Measurements from ENCODE around the gene CEL. TPM values are rescaled to one million over a fixed set of nuclear protein-coding genes. Genes with fewer than 3 reads are reported as not detected.
"Not testable (repeated sequence)": the region's sequence is repeated elsewhere in the genome, so short reads cannot be mapped to it uniquely, and the experiment has no call there.

The CEL gene
- total RNA-seq, 5 donors from 2014 or later (not counting 1 experiment from before 2014, with no cell fraction given), result 0.28 to 9.0 (median 7.9) TPM

GRCh38 chr9:133070985-133071384 is 9.2 kb downstream of the CEL start:
- POLR2A ChIA-PET; H3K9me3 ChIP-seq; H3K27ac Mint-ChIP-seq; H3K4me3 ChIP-seq (ENCODE audit: control insufficient read depth in 1 of 2, extremely low read depth in 1 of 2, low read length in 1 of 2); H3K4me1 Mint-ChIP-seq; H3K27me3 Mint-ChIP-seq; DNase-seq; CTCF ChIA-PET; H3K36me3 Mint-ChIP-seq; H3K4me3 Mint-ChIP-seq; H3K4me1 ChIP-seq (ENCODE audit: control insufficient read depth in 1 of 2, extremely low read depth in 1 of 2, insufficient read depth in 2 of 2, low read length in 2 of 2); H3K36me3 ChIP-seq (ENCODE audit: control insufficient read depth in 2 of 2, extremely low read depth in 1 of 2, insufficient read depth in 1 of 2, low read length in 1 of 2); H3K27ac ChIP-seq (ENCODE audit: low read length); H3K27me3 ChIP-seq (replicated peaks in 1 of 2; ENCODE audit: control insufficient read depth in 2 of 2, extremely low read depth in 1 of 2, insufficient read depth in 2 of 2, low read length in 1 of 2); ATAC-seq (replicated peaks in 1 of 4); H3K9me3 Mint-ChIP-seq: not testable (repeated sequence)
- WGBS (ENCODE audit: insufficient coverage), result 100% methylated on average over 1 of the region's 31 CpGs

GRCh38 chr9:133071484-133072150 is 9.8 kb downstream of the CEL start:
- Histone ChIP-seq H3K36me3 (ENCODE audit: control insufficient read depth in 2 of 2, extremely low read depth in 1 of 2, insufficient read depth in 1 of 2, low read length in 1 of 2) (peaks cover 0 to 4% of the 10 kb centered on the region in 2 donors), H3K27ac (ENCODE audit: low read length) (no peak overlapping the region), H3K4me3 (ENCODE audit: control insufficient read depth in 1 of 2, extremely low read depth in 1 of 2, low read length in 1 of 2) (no peak overlapping the region), H3K27me3 (replicated peaks in 1 of 2; ENCODE audit: control insufficient read depth in 2 of 2, extremely low read depth in 1 of 2, insufficient read depth in 2 of 2, low read length in 1 of 2) (no peaks in the 10 kb centered on the region), H3K4me1 (ENCODE audit: control insufficient read depth in 1 of 2, extremely low read depth in 1 of 2, insufficient read depth in 2 of 2, low read length in 2 of 2) (no peaks in the 10 kb centered on the region), H3K9me3 (no peaks in the 10 kb centered on the region)
- ChIA-PET CTCF (interaction anchor here in 1 of 2 donors (0.6 kb wide), 1 partner anchor 263 kb away, joined by 3 read pairs; no protein-coding TSS in a partner anchor), POLR2A (no interaction called here)
- Mint-ChIP-seq H3K4me1 (no peaks in the 10 kb centered on the region), H3K27me3 (no peaks in the 10 kb centered on the region), H3K9me3 (no peaks in the 10 kb centered on the region), H3K4me3 (no peak overlapping the region), H3K36me3 (no peaks in the 10 kb centered on the region), H3K27ac (no peak overlapping the region)
- whole genome bisulfite sequencing (ENCODE audit: insufficient coverage), result 85% methylated on average over 17 of the region's 33 CpGs
- DNase-seq, result no peak
- ATAC-seq (replicated peaks in 1 of 4), result no peak

GRCh38 chr9:133072210-133072609 is 10.4 kb downstream of the CEL start:
- CTCF ChIA-PET, result interaction anchor here in 1 of 2 donors (0.6 kb wide), 1 partner anchor 263 kb away, joined by 3 read pairs; no protein-coding TSS in a partner anchor
- H3K27ac Mint-ChIP-seq; H3K9me3 Mint-ChIP-seq; H3K4me3 ChIP-seq (ENCODE audit: control insufficient read depth in 1 of 2, extremely low read depth in 1 of 2, low read length in 1 of 2); H3K4me1 Mint-ChIP-seq; POLR2A ChIA-PET; H3K9me3 ChIP-seq; H3K4me1 ChIP-seq (ENCODE audit: control insufficient read depth in 1 of 2, extremely low read depth in 1 of 2, insufficient read depth in 2 of 2, low read length in 2 of 2); H3K27me3 ChIP-seq (replicated peaks in 1 of 2; ENCODE audit: control insufficient read depth in 2 of 2, extremely low read depth in 1 of 2, insufficient read depth in 2 of 2, low read length in 1 of 2); H3K4me3 Mint-ChIP-seq; H3K36me3 Mint-ChIP-seq; H3K27me3 Mint-ChIP-seq; DNase-seq; H3K36me3 ChIP-seq (ENCODE audit: control insufficient read depth in 2 of 2, extremely low read depth in 1 of 2, insufficient read depth in 1 of 2, low read length in 1 of 2); H3K27ac ChIP-seq (ENCODE audit: low read length); ATAC-seq (replicated peaks in 1 of 4): not testable (repeated sequence)
- WGBS (ENCODE audit: insufficient coverage), result no CpG with 5 or more reads among the region's 5 CpGs

- CTCF ChIA-PET, result no interaction called here
These were observed 11.6 kb downstream of the CEL start for GRCh38 chr9:133073086-133074014.

GRCh38 chr9:133074111-133074651 is 12.4 kb downstream of the CEL start:
- H3K27ac ChIP-seq (ENCODE audit: low read length), result no peak overlapping the region
- ChIA-PET POLR2A (no interaction called here), CTCF (interaction anchor here in 1 of 2 donors (0.8 kb wide), 1 partner anchor 112 kb away, joined by 3 read pairs; no protein-coding TSS in a partner anchor)
- H3K27ac Mint-ChIP-seq, result no peak overlapping the region
- no peaks in the 10 kb centered on the region for H3K36me3 ChIP-seq (ENCODE audit: control insufficient read depth in 2 of 2, extremely low read depth in 1 of 2, insufficient read depth in 1 of 2, low read length in 1 of 2)
- ATAC-seq (replicated peaks in 1 of 4), result no peak
- 73% methylated on average over 7 of the region's 8 CpGs for WGBS (ENCODE audit: insufficient coverage)
- no peaks in the 10 kb centered on the region for H3K27me3 ChIP-seq (replicated peaks in 1 of 2; ENCODE audit: control insufficient read depth in 2 of 2, extremely low read depth in 1 of 2, insufficient read depth in 2 of 2, low read length in 1 of 2)
- H3K4me1 ChIP-seq (ENCODE audit: control insufficient read depth in 1 of 2, extremely low read depth in 1 of 2, insufficient read depth in 2 of 2, low read length in 2 of 2), result no peaks in the 10 kb centered on the region
- H3K36me3 Mint-ChIP-seq, result no peaks in the 10 kb centered on the region
- no peaks in the 10 kb centered on the region for H3K9me3 Mint-ChIP-seq
- H3K27me3 Mint-ChIP-seq, result no peaks in the 10 kb centered on the region
- H3K4me3 Mint-ChIP-seq, result no peak overlapping the region
- no peak overlapping the region for H3K4me3 ChIP-seq (ENCODE audit: control insufficient read depth in 1 of 2, extremely low read depth in 1 of 2, low read length in 1 of 2)
- no peaks in the 10 kb centered on the region for H3K9me3 ChIP-seq
- no peaks in the 10 kb centered on the region for H3K4me1 Mint-ChIP-seq
- no peak for DNase-seq

More at GRCh38 chr9:133073086-133074014, 11.6 kb downstream of the CEL start:
- Histone ChIP-seq H3K4me3 (ENCODE audit: control insufficient read depth in 1 of 2, extremely low read depth in 1 of 2, low read length in 1 of 2) (no peak overlapping the region), H3K4me1 (ENCODE audit: control insufficient read depth in 1 of 2, extremely low read depth in 1 of 2, insufficient read depth in 2 of 2, low read length in 2 of 2) (no peaks in the 10 kb centered on the region), H3K36me3 (ENCODE audit: control insufficient read depth in 2 of 2, extremely low read depth in 1 of 2, insufficient read depth in 1 of 2, low read length in 1 of 2) (no peaks in the 10 kb centered on the region), H3K9me3 (no peaks in the 10 kb centered on the region), H3K27me3 (replicated peaks in 1 of 2; ENCODE audit: control insufficient read depth in 2 of 2, extremely low read depth in 1 of 2, insufficient read depth in 2 of 2, low read length in 1 of 2) (no peaks in the 10 kb centered on the region), H3K27ac (ENCODE audit: low read length) (no peak overlapping the region)
- Mint-ChIP-seq H3K4me1 (no peaks in the 10 kb centered on the region), H3K4me3 (no peak overlapping the region), H3K9me3 (no peaks in the 10 kb centered on the region), H3K27ac (no peak overlapping the region), H3K36me3 (no peaks in the 10 kb centered on the region), H3K27me3 (no peaks in the 10 kb centered on the region)
- 95% methylated on average over 11 of the region's 12 CpGs for WGBS (ENCODE audit: insufficient coverage)
- ATAC-seq (replicated peaks in 1 of 4) (no peak), DNase-seq (no peak)
- POLR2A ChIA-PET, result no interaction called here

- H3K4me3 ChIP-seq (ENCODE audit: control insufficient read depth in 1 of 2, extremely low read depth in 1 of 2, low read length in 1 of 2), result no peak overlapping the region
- ATAC-seq (replicated peaks in 1 of 4) (no peak), DNase-seq (no peak)
- H3K27me3 ChIP-seq (replicated peaks in 1 of 2; ENCODE audit: control insufficient read depth in 2 of 2, extremely low read depth in 1 of 2, insufficient read depth in 2 of 2, low read length in 1 of 2), result no peaks in the 10 kb centered on the region
- WGBS (ENCODE audit: insufficient coverage), result no CpG with 5 or more reads among the region's 4 CpGs
- Mint-ChIP-seq H3K27ac (no peak overlapping the region), H3K27me3 (no peaks in the 10 kb centered on the region), H3K4me1 (no peaks in the 10 kb centered on the region), H3K4me3 (no peak overlapping the region), H3K9me3 (no peaks in the 10 kb centered on the region), H3K36me3 (no peaks in the 10 kb centered on the region)
- no peak overlapping the region for H3K27ac ChIP-seq (ENCODE audit: low read length)
- ChIA-PET POLR2A (interaction anchor here in 1 of 2 donors (0.9 kb wide), 1 partner anchor 12 kb away, joined by 3 read pairs; no protein-coding TSS in a partner anchor), CTCF (no interaction called here)
- H3K4me1 ChIP-seq (ENCODE audit: control insufficient read depth in 1 of 2, extremely low read depth in 1 of 2, insufficient read depth in 2 of 2, low read length in 2 of 2), result no peaks in the 10 kb centered on the region
- no peaks in the 10 kb centered on the region for H3K36me3 ChIP-seq (ENCODE audit: control insufficient read depth in 2 of 2, extremely low read depth in 1 of 2, insufficient read depth in 1 of 2, low read length in 1 of 2)
- H3K9me3 ChIP-seq, result no peaks in the 10 kb centered on the region
These were observed 14.3 kb downstream of the CEL start for GRCh38 chr9:133075925-133076630.

Data from T-cell (primary cell).